K562 (cell line): Measurements from ENCODE around the gene IL2RG.

Source experiments
- BRCA1 ChIP-seq, 2 experiments: fragments of 450-650 bp in 1 of 2; sonication (generic) in 1 of 2; formaldehyde crosslinking in 1 of 2; IDR thresholded peaks; 2 replicates each; pipeline versions ENCODE4 v1.5.0 to v1.6.1; 2017 to 2020; ENCODE audit warnings: mild to moderate bottlenecking in 1 of 2, missing genetic modification reagents in 1 of 2
- CTCF ChIP-seq, 3 experiments: IDR thresholded peaks in 2 of 3; conservative IDR thresholded peaks in 1 of 3; 2 replicates each; pipeline ENCODE4 v1.5.1; 2011 to 2012; ENCODE audit warnings: low read length in 3 of 3, mild to moderate bottlenecking in 3 of 3, control low read depth in 2 of 3, improper control_type of control experiment in 1 of 3, inconsistent platforms in 1 of 3, low read depth in 1 of 3, mixed read lengths in 1 of 3, moderate library complexity in 1 of 3; ENCODE audit not compliant: insufficient read depth in 2 of 3
- JUN ChIP-seq, 2 experiments: sonication (generic) in 1 of 2; formaldehyde crosslinking in 1 of 2; IDR thresholded peaks; 2 replicates each; pipeline versions ENCODE4 v1.6.1 to v1.8.0; 2012 to 2022; ENCODE audit warnings: borderline replicate concordance in 2 of 2, mild to moderate bottlenecking in 2 of 2, improper control_type of control experiment in 1 of 2, low read depth in 1 of 2, low read length in 1 of 2, missing genetic modification reagents in 1 of 2
- NR2C2 ChIP-seq, 2 experiments: fragments of 200-800 bp in 1 of 2; sonication (Bioruptor generic) in 1 of 2; sonication (generic) in 1 of 2; formaldehyde crosslinking in 1 of 2; IDR thresholded peaks; 2 replicates each; pipeline versions ENCODE4 v1.6.1 to v1.8.0; 2016 to 2022; ENCODE audit warnings: mild to moderate bottlenecking in 1 of 2, missing compliant biosample characterization in 1 of 2, missing genetic modification characterization in 1 of 2, missing genetic modification reagents in 1 of 2
- RAD51 ChIP-seq: fragments of 450-650 bp; IDR thresholded peaks from 2 replicates; pipeline ENCODE4 v1.7.1; 2016; ENCODE audit warnings: low read depth, mild to moderate bottlenecking, borderline replicate concordance
- RFX5 ChIP-seq: IDR thresholded peaks from 2 replicates; pipeline ENCODE4 v1.6.1; 2011; ENCODE audit warnings: low read depth, mild to moderate bottlenecking, improper control_type of control experiment, low read length
- STAT6 ChIP-seq: sonication (generic); formaldehyde crosslinking; IDR thresholded peaks from 2 replicates; pipeline ENCODE4 v1.8.1; 2023; ENCODE audit warnings: mild to moderate bottlenecking, missing genetic modification reagents
- ZHX1 ChIP-seq: fragments of 150-350 bp; conservative IDR thresholded peaks from 2 replicates; pipeline ENCODE4 v1.6.1; 2014; ENCODE audit warnings: low read length

- TF ChIP-seq NR2C2 (CRISPR knock-in tag; IDR thresholded peaks at IDR 0.05) (no peak), NR2C2 (tag; IDR thresholded peaks at IDR 0.05) (no peak), CTCF (IDR thresholded peaks at IDR 0.05 in 2 of 3, conservative IDR thresholded peaks at IDR 0.05 in 1 of 3; ENCODE audit: insufficient read depth in 2 of 3, low read depth in 1 of 3, low read length in 3 of 3) (no peak), ZHX1 (no peak), RFX5 (no peak), JUN (IDR thresholded peaks at IDR 0.05; ENCODE audit: borderline replicate concordance, low read depth, low read length) (no peak), JUN (CRISPR knock-in tag; IDR thresholded peaks at IDR 0.05; ENCODE audit: borderline replicate concordance) (no peak), STAT6 (CRISPR knock-in tag) (no peak), RAD51 (no peak), BRCA1 (IDR thresholded peaks at IDR 0.05) (no peak), BRCA1 (CRISPR knock-in tag; IDR thresholded peaks at IDR 0.05) (no peak)
Observed at GRCh38 chrX:71098951-71099506, 12.3 kb downstream of the IL2RG start.
